GM12878 (cell line): Measurements from ENCODE around the gene ZNF423. TPM values are rescaled to one million over a fixed set of nuclear protein-coding genes. Genes with fewer than 3 reads are reported as not detected.

Experiments used
- ATAC-seq: fragments of 200-7000 bp; cut with Tn5 transposase; 3 replicates; pipeline ENCODE4 v1.9.1; 2020; ENCODE audit warnings: mild to moderate bottlenecking, moderate library complexity
- BruUV-seq: library from RNA; stranded (reverse); fragments of 400-500 nt; replicated peaks from 2 replicates; lab custom pipeline; 2021; lab: Mats Ljungman, UMichigan
- CTCF ChIA-PET: fragments of 300-600 bp; sonication (Branson Sonifier 250); formaldehyde crosslinking; extraction: SDS; loops from one replicate; lab custom pipeline; 2021; ENCODE audit warnings: inconsistent platforms; lab: Yijun Ruan, JAX
- POLR2A ChIA-PET: fragments of 350-600 bp; formaldehyde crosslinking; extraction: SDS; loops from one replicate; lab custom pipeline; 2021; ENCODE audit warnings: inconsistent platforms; lab: Charles Lee
- RAD21 ChIA-PET: fragments of 300-600 bp; sonication (Branson Sonifier 250); formaldehyde crosslinking; loops from one replicate; lab custom pipeline; 2023; ENCODE audit warnings: antibody characterized with exemption; ENCODE audit not compliant: unreplicated experiment; lab: Charles Lee
- SMC1A ChIA-PET: fragments of 300-600 bp; sonication (Branson Sonifier 250); formaldehyde crosslinking; loops from one replicate; lab custom pipeline; 2023; ENCODE audit not compliant: unreplicated experiment, uncharacterized antibody; lab: Charles Lee
- DNase-seq: peaks from one replicate; pipeline ENCODE4 v3.0.0-alpha.2; 2011; ENCODE audit warnings: low read depth, low spot score
- FAIRE-seq: peaks from 3 replicates; lab custom pipeline; 2011; peaks lifted over from hg19 to GRCh38; lab: Jason Lieb, UNC
- H2AFZ ChIP-seq: 2 replicates; pipeline ENCODE4 v1.6.0; 2011; ENCODE audit warnings: low read depth, low read length, control low read depth; ENCODE audit not compliant: control insufficient read depth
- H3K27ac ChIP-seq: 2 replicates; pipeline ENCODE4 v1.5.1; 2011; ENCODE audit warnings: control low read depth; ENCODE audit not compliant: control insufficient read depth, insufficient read depth
- H3K27me3 ChIP-seq, 2 experiments: replicated peaks in 1 of 2; 2 replicates each; pipeline versions ENCODE4 v1.6.0 to v1.6.1; 2011; ENCODE audit warnings: low read length in 1 of 2; ENCODE audit not compliant: control insufficient read depth in 2 of 2, insufficient read depth in 2 of 2
- H3K36me3 ChIP-seq, 2 experiments: 2 replicates each; pipeline ENCODE4 v1.5.1; 2011; ENCODE audit warnings: low read length in 1 of 2; ENCODE audit not compliant: control insufficient read depth in 2 of 2, insufficient read depth in 2 of 2
- H3K4me1 ChIP-seq: 2 replicates; pipeline ENCODE4 v1.6.1; 2011; ENCODE audit warnings: mild to moderate bottlenecking, low read length, moderate library complexity, mixed read lengths; ENCODE audit not compliant: control insufficient read depth, insufficient read depth
- H3K4me2 ChIP-seq: 2 replicates; pipeline ENCODE4 v1.6.0; 2011; ENCODE audit warnings: control low read depth; ENCODE audit not compliant: control insufficient read depth, insufficient read depth
- H3K4me3 ChIP-seq: fragments of 200-600 bp; sonication (generic); 2 replicates; pipeline ENCODE4 v1.5.1; 2016
- H3K79me2 ChIP-seq: 2 replicates; pipeline ENCODE4 v1.6.0; 2011; ENCODE audit warnings: low read length; ENCODE audit not compliant: control insufficient read depth, insufficient read depth
- H3K9ac ChIP-seq: 2 replicates; pipeline ENCODE4 v1.8.0; 2011; ENCODE audit warnings: low read length, control low read depth, mixed read lengths; ENCODE audit not compliant: control insufficient read depth, insufficient read depth
- H3K9me3 ChIP-seq: replicated peaks from 3 replicates; pipeline ENCODE4 v1.5.1; 2011; ENCODE audit warnings: mild to moderate bottlenecking, low read length; ENCODE audit not compliant: control insufficient read depth, insufficient read depth
- H4K20me1 ChIP-seq: 2 replicates; pipeline ENCODE4 v1.6.0; 2011; ENCODE audit not compliant: control insufficient read depth, insufficient read depth
- BHLHE40 ChIP-seq, 2 experiments: fragments of 450-650 bp in 1 of 2; IDR thresholded peaks; 2 replicates each; pipeline ENCODE4 v1.6.1; 2011 to 2017; ENCODE audit warnings: low read depth in 2 of 2, borderline replicate concordance in 1 of 2, improper control_type of control experiment in 1 of 2, low read length in 1 of 2, mild to moderate bottlenecking in 1 of 2
- CBX5 ChIP-seq: sonication (generic); IDR thresholded peaks from 2 replicates; pipeline ENCODE4 v1.6.1; 2016; ENCODE audit warnings: low read depth, moderate library complexity, mild to moderate bottlenecking, inconsistent platforms
- CHD2 ChIP-seq: IDR thresholded peaks from 2 replicates; pipeline ENCODE4 v1.6.1; 2011; ENCODE audit warnings: low read depth, low read length, improper control_type of control experiment, borderline replicate concordance
- GATAD2B ChIP-seq: fragments of 450-650 bp; conservative IDR thresholded peaks from 2 replicates; pipeline ENCODE4 v1.6.1; 2017; ENCODE audit warnings: low read depth, mild to moderate bottlenecking, moderate library complexity
- HDAC6 ChIP-seq: fragments of 200-600 bp; sonication (generic); IDR thresholded peaks from one replicate; pipeline ENCODE4 v1.8.0; 2017; ENCODE audit warnings: antibody characterized with exemption; ENCODE audit not compliant: unreplicated experiment
- MTA3 ChIP-seq: IDR thresholded peaks from 2 replicates; pipeline ENCODE4 v1.6.1; 2012; ENCODE audit warnings: low read length, inconsistent platforms, borderline replicate concordance
- NFXL1 ChIP-seq: fragments of 450-650 bp; IDR thresholded peaks from 2 replicates; pipeline ENCODE4 v1.6.1; 2017; ENCODE audit warnings: antibody characterized with exemption, mild to moderate bottlenecking, borderline replicate concordance
- NRF1 ChIP-seq: conservative IDR thresholded peaks from 2 replicates; pipeline ENCODE4 v1.6.1; 2011; ENCODE audit warnings: mild to moderate bottlenecking, low read depth, low read length, improper control_type of control experiment
- SP1 ChIP-seq: IDR thresholded peaks from one replicate; pipeline ENCODE4 v1.6.1; 2011; ENCODE audit warnings: low read depth, low read length
- TCF12 ChIP-seq: IDR thresholded peaks from 2 replicates; pipeline ENCODE4 v1.6.1; 2011; ENCODE audit warnings: low read depth, mild to moderate bottlenecking, low read length
- YBX1 ChIP-seq: fragments of 450-650 bp; IDR thresholded peaks from 2 replicates; pipeline ENCODE4 v1.6.1; 2016; ENCODE audit warnings: antibody characterized with exemption
- WGBS: methylation state at CpG from one replicate; pipeline ENCODE4 v1.1.6; 2016; ENCODE audit warnings: low lambda C conversion rate; ENCODE audit not compliant: insufficient replicate concordance, insufficient coverage; ENCODE audit errors: missing lambda C conversion rate; 5-methylcytosine and 5-hydroxymethylcytosine counted together
- in situ Hi-C: fragments of 300-500 bp; cut with MboI; formaldehyde crosslinking; loops from 9 replicates; pipeline ENCODE4 v1.14.3; 2018; ENCODE audit warnings: mixed read lengths
- intact Hi-C: fragments of 100-400 bp; cut with micrococcal nuclease; formaldehyde crosslinking; loops from one replicate; pipeline ENCODE4 v1.14.2; 2022; ENCODE audit not compliant: unreplicated experiment
- polyA plus RNA-seq, 11 experiments: library from polyadenylated mRNA; depleted of rRNA in 4 of 11; unstranded in 6 of 11; stranded (reverse) in 5 of 11; fragments of >200 nt; fragmentation: Nextera tagmentation in 4 of 11; fragmentation: Illumina TruSeq in 1 of 11; extraction: Ambion mirVana in 4 of 11; extraction: Trizol in 1 of 11; gene quantifications; 1 replicate in 1 of 11; 2 replicates in 10 of 11; pipeline versions ENCODE4 v1.2.1 to v1.2.3, GENCODE V29; 2011 to 2016; ENCODE audit warnings: inconsistent platforms in 2 of 11, missing spikeins in 2 of 11, low read depth in 1 of 11
- total RNA-seq, 4 experiments: library from RNA; depleted of rRNA in 3 of 4; stranded (reverse); fragments of >200 nt in 3 of 4; fragmentation: Illumina TruSeq in 1 of 4; extraction: Trizol in 1 of 4; gene quantifications; 2 replicates each; pipeline versions ENCODE4 v1.2.1 to v1.2.3, GENCODE V29; 2013 to 2021
- TF ChIP-seq, protein P1 (sequence below): fragments of 150-350 bp; IDR thresholded peaks from 2 replicates; pipeline ENCODE4 v1.6.1; 2014; ENCODE audit warnings: mild to moderate bottlenecking, low read depth, low read length
- TF ChIP-seq, protein P2 (sequence below): IDR thresholded peaks from 2 replicates; pipeline ENCODE4 v1.6.1; 2011; ENCODE audit warnings: borderline replicate concordance, low read depth, mild to moderate bottlenecking, moderate library complexity, mixed read lengths, low read length; ENCODE audit not compliant: insufficient read depth; ENCODE audit errors: extremely low read length

The ZNF423 gene
- total and polyA plus RNA-seq, 10 of the 15 experiments (the other 5 are each of a cell fraction or from before 2014, with no cell fraction given), result 0.03 to 0.64 (median 0.10) TPM

DNA sequence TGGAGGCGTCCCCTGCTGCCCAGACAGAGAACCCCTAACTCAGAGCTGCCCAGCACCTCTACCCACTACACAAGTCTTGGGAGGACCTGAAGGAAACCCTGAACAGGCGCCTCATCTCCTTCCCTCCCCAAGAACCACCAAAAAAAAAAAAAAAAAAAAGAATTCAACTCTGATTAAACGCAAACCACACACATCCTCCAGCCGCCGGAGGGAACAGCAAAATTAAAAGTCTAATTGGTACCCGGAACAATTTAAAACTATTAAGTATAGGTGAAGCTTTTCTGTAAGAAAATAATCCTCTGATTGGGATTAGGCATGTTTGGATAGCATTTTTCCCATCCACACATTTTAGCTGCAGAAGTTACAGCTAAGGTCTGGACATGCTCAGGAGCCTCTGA is 202.7 kb downstream of the ZNF423 start:
- Histone ChIP-seq H3K4me3 (no peak overlapping the region), H3K27ac (no peak overlapping the region), H3K4me2 (no peak overlapping the region), H3K9me3 (no peaks in the 10 kb centered on the region; the same call in 2 of the 3 replicates), H2AFZ (no peak overlapping the region), H3K4me1 (no peaks in the 10 kb centered on the region), H3K79me2 (no peaks in the 10 kb centered on the region)
- POLR2A ChIA-PET, result no interaction called here
- ATAC-seq (no peak), FAIRE-seq (no peak), DNase-seq (no peak)
- RAD21 ChIA-PET, result no interaction called here
- 0% methylated on average over 5 of the region's 6 CpGs for whole genome bisulfite sequencing
- BruUV-seq, result no TSS peak
- in situ Hi-C loops, result no loop called here
- SMC1A ChIA-PET, result no interaction called here
- TF ChIP-seq GATAD2B (no peak), BHLHE40 (IDR thresholded peaks at IDR 0.05; ENCODE audit: borderline replicate concordance in 1 of 2, low read depth in 2 of 2, low read length in 1 of 2) (no peak), NRF1 (no peak), MTA3 (no peak), HDAC6 (no peak)
- TF ChIP-seq, all 136 proteins: peak for 0
- CTCF ChIA-PET, result no interaction called here
- H3K27me3 ChIP-seq, result no peaks in the 10 kb centered on the region; a peak in 2 of 4 replicates
- no peaks in the 10 kb centered on the region for H3K36me3 ChIP-seq
- intact Hi-C loops, result no loop called here
- H4K20me1 ChIP-seq, result no peaks in the 10 kb centered on the region
- no peak overlapping the region for H3K9ac ChIP-seq

DNA sequence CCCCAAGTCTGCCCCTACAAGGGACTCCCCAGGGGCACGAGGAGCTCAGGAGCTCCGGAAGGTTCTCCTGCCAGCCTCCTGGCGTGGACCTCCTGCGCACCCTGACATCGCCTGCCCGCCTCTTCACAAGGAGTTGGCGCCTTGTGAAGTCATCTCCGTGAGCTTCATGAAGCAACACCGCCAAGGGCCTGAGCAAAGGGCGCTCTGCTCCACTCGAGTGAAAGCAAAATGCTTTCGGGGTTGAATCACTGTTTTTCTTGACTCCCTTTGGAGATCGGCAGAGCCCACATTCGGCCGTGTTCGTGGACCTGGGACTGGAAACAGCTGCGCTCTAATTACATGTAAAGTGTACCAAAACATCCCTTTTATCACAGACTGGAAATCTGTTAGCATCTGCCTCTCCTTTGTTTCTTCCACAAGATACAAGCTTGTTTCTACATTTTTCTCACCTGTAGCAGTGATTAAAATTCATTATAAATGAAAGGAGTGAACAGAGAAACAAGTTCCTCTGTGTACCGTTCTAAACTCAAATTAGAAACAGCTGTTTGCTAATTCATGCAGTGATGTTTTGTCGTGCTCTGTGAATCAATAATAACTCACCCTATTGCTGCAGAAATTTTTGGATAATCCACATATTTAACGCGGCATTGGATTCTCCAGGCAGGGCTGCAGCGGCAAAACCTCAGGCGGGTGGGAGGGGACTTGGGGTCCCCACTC is 203.3 kb downstream of the ZNF423 start:
- BruUV-seq, result no TSS peak
- FAIRE-seq, result no peak
- RAD21 ChIA-PET, result no interaction called here
- H2AFZ ChIP-seq, result no peak overlapping the region
- POLR2A ChIA-PET, result no interaction called here
- H4K20me1 ChIP-seq, result no peaks in the 10 kb centered on the region
- 53% methylated on average over 22 of the region's 23 CpGs for WGBS
- no peaks in the 10 kb centered on the region for H3K4me1 ChIP-seq
- CTCF ChIA-PET, result no interaction called here
- H3K36me3 ChIP-seq, result no peaks in the 10 kb centered on the region
- no peak overlapping the region for H3K4me2 ChIP-seq
- H3K9ac ChIP-seq, result no peak overlapping the region
- H3K79me2 ChIP-seq, result no peaks in the 10 kb centered on the region
- ATAC-seq, result no peak
- H3K9me3 ChIP-seq, result no peaks in the 10 kb centered on the region; the same call in 2 of the 3 replicates
- DNase-seq, result no peak
- H3K27me3 ChIP-seq, result no peaks in the 10 kb centered on the region; a peak in 1 of 4 replicates
- in situ Hi-C loops, result no loop called here
- H3K27ac ChIP-seq, result no peak overlapping the region
- SMC1A ChIA-PET, result no interaction called here
- intact Hi-C loops, result no loop called here
- no peak overlapping the region for H3K4me3 ChIP-seq
- TF ChIP-seq, protein P1, sequence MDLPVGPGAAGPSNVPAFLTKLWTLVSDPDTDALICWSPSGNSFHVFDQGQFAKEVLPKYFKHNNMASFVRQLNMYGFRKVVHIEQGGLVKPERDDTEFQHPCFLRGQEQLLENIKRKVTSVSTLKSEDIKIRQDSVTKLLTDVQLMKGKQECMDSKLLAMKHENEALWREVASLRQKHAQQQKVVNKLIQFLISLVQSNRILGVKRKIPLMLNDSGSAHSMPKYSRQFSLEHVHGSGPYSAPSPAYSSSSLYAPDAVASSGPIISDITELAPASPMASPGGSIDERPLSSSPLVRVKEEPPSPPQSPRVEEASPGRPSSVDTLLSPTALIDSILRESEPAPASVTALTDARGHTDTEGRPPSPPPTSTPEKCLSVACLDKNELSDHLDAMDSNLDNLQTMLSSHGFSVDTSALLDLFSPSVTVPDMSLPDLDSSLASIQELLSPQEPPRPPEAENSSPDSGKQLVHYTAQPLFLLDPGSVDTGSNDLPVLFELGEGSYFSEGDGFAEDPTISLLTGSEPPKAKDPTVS, result no peak
- TF ChIP-seq, protein P2, sequence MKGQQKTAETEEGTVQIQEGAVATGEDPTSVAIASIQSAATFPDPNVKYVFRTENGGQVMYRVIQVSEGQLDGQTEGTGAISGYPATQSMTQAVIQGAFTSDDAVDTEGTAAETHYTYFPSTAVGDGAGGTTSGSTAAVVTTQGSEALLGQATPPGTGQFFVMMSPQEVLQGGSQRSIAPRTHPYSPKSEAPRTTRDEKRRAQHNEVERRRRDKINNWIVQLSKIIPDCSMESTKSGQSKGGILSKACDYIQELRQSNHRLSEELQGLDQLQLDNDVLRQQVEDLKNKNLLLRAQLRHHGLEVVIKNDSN, result no peak
- TF ChIP-seq CBX5, result no peak
- TF ChIP-seq NFXL1, result no peak
- no peak for TF ChIP-seq CHD2
- no peak for TF ChIP-seq YBX1
- no peak for TF ChIP-seq TCF12
- TF ChIP-seq SP1, result no peak
